HCT116 (cell line): ENCODE measurements around the gene SBF2. TPM values are rescaled to one million over a fixed set of nuclear protein-coding genes. Genes with fewer than 3 reads are reported as not detected.
A peak's percentile ranks its signal among the peaks of the same experiment; 100 is the strongest.

Experiments used
- ATAC-seq: fragments of 200-7000 bp; cut with Tn5 transposase; 2 replicates; pipeline ENCODE4 v1.9.1; 2020; ENCODE audit warnings: mild to moderate bottlenecking, moderate library complexity
- BruUV-seq: library from RNA; stranded (reverse); fragments of 400-500 nt; replicated peaks from 2 replicates; lab custom pipeline; 2021; lab: Mats Ljungman, UMichigan
- CTCF ChIA-PET: fragments of 300-600 bp; sonication (Branson Sonifier 250); formaldehyde crosslinking; loops from one replicate; lab custom pipeline; 2021; ENCODE audit warnings: antibody characterized with exemption; lab: Charles Lee
- POLR2A ChIA-PET: fragments of 300-600, 350-600 bp; sonication (Branson Sonifier 250); formaldehyde crosslinking; loops from one replicate; lab custom pipeline; 2021; ENCODE audit warnings: antibody characterized with exemption; lab: Charles Lee
- RAD21 ChIA-PET, 2 experiments: fragments of 300-600 bp; sonication (Branson Sonifier 250); formaldehyde crosslinking; loops; one replicate each; lab custom pipeline; 2023; ENCODE audit warnings: low total read pairs in 2 of 2; ENCODE audit not compliant: uncharacterized antibody in 2 of 2, unreplicated experiment in 2 of 2, low non-redundant PET in 1 of 2; lab: Charles Lee
- DNase-seq: peaks from one replicate; pipeline ENCODE4 v3.0.0-alpha.2; 2010; ENCODE audit warnings: low read depth, low spot score
- H2AFZ ChIP-seq: fragments of 200-600 bp; shearing (Covaris generic), sonication (generic); 2 replicates; pipeline ENCODE4 v1.6.1; 2017; ENCODE audit warnings: low read depth, mixed run types, mixed read lengths, antibody characterized with exemption, low read length; ENCODE audit not compliant: poor library complexity, severe bottlenecking
- H3K27ac ChIP-seq: 2 replicates; pipeline ENCODE4 v1.5.1; 2012; ENCODE audit warnings: low read depth, low read length
- H3K27me3 ChIP-seq: fragments of 200-600 bp; sonication (generic); 2 replicates; pipeline ENCODE4 v1.6.1; 2016; ENCODE audit warnings: mixed run types, low read length, mixed read lengths; ENCODE audit not compliant: insufficient read depth
- H3K36me3 ChIP-seq, 2 experiments: fragments of 200-500 bp in 1 of 2; fragments of 200-600 bp in 1 of 2; sonication (Bioruptor generic) in 1 of 2; sonication (generic) in 1 of 2; 2 replicates each; pipeline versions ENCODE4 v1.5.1 to v1.6.1; 2014 to 2016; ENCODE audit warnings: low read length in 2 of 2, inconsistent platforms in 1 of 2, mixed read lengths in 1 of 2, mixed run types in 1 of 2; ENCODE audit not compliant: insufficient read depth in 2 of 2, control insufficient read depth in 1 of 2
- H3K4me1 ChIP-seq, 2 experiments: fragments of 200-600 bp in 1 of 2; sonication (generic) in 1 of 2; 2 replicates each; pipeline versions ENCODE4 v1.5.1 to v1.6.1; 2012 to 2017; ENCODE audit warnings: low read length in 2 of 2, inconsistent platforms in 1 of 2, mild to moderate bottlenecking in 1 of 2, mixed read lengths in 1 of 2, mixed run types in 1 of 2, moderate library complexity in 1 of 2; ENCODE audit not compliant: insufficient read depth in 2 of 2, control insufficient read depth in 1 of 2
- H3K4me2 ChIP-seq: fragments of 200-600 bp; sonication (generic); 2 replicates; pipeline ENCODE4 v1.6.1; 2017; ENCODE audit warnings: mixed run types, low read length, mixed read lengths
- H3K4me3 ChIP-seq, 2 experiments: fragments of 200-600 bp in 1 of 2; sonication (generic) in 1 of 2; replicated peaks in 1 of 2; 2 replicates each; pipeline ENCODE4 v1.5.1; 2011 to 2016; ENCODE audit warnings: low read length in 2 of 2, control low read depth in 1 of 2, low read depth in 1 of 2, mild to moderate bottlenecking in 1 of 2, mixed read lengths in 1 of 2, mixed run types in 1 of 2
- H3K79me2 ChIP-seq: fragments of 200-600 bp; sonication (generic); 2 replicates; pipeline ENCODE4 v1.6.1; 2017; ENCODE audit warnings: mild to moderate bottlenecking, mixed run types, low read length, moderate library complexity, mixed read lengths; ENCODE audit not compliant: insufficient read depth
- H3K9ac ChIP-seq: fragments of 200-600 bp; sonication (generic); 2 replicates; pipeline ENCODE4 v1.6.1; 2016; ENCODE audit warnings: low read length, mixed read lengths
- H3K9me2 ChIP-seq: fragments of 200-600 bp; sonication (generic), shearing (Covaris generic); 2 replicates; pipeline ENCODE4 v1.6.1; 2017; ENCODE audit warnings: mixed run types, mild to moderate bottlenecking, moderate library complexity; ENCODE audit not compliant: insufficient read depth
- H3K9me3 ChIP-seq, 2 experiments: fragments of 200-500 bp in 1 of 2; fragments of 200-600 bp in 1 of 2; sonication (Bioruptor generic) in 1 of 2; sonication (generic) in 1 of 2; 2 replicates each; pipeline ENCODE4 v1.6.1; 2014 to 2017; ENCODE audit warnings: low read length in 2 of 2, mixed read lengths in 2 of 2, inconsistent platforms in 1 of 2, low read depth in 1 of 2, mild to moderate bottlenecking in 1 of 2, mixed run types in 1 of 2, moderate library complexity in 1 of 2; ENCODE audit not compliant: control insufficient read depth in 1 of 2, insufficient read depth in 1 of 2
- H4K20me1 ChIP-seq: fragments of 200-600 bp; sonication (generic), shearing (Covaris generic); 2 replicates; pipeline ENCODE4 v1.6.1; 2017; ENCODE audit warnings: mixed run types, mild to moderate bottlenecking, moderate library complexity; ENCODE audit not compliant: insufficient read depth
- CBX3 ChIP-seq: IDR thresholded peaks from 2 replicates; pipeline ENCODE4 v1.6.1; 2012; ENCODE audit warnings: low read depth
- CEBPB ChIP-seq: IDR thresholded peaks from 2 replicates; pipeline ENCODE4 v1.6.1; 2012; ENCODE audit warnings: low read depth
- CTCF ChIP-seq, 3 experiments: fragments of 200-600 bp in 1 of 3; sonication (generic) in 1 of 3; IDR thresholded peaks in 2 of 3; conservative IDR thresholded peaks in 1 of 3; 2 replicates each; pipeline ENCODE4 v1.5.1; 2012 to 2017; ENCODE audit warnings: low read depth in 2 of 3, low read length in 2 of 3, antibody characterized with exemption in 1 of 3, borderline replicate concordance in 1 of 3, control low read depth in 1 of 3, mild to moderate bottlenecking in 1 of 3, mixed read lengths in 1 of 3, mixed run types in 1 of 3, moderate library complexity in 1 of 3; ENCODE audit not compliant: insufficient read depth in 1 of 3
- FOSL1 ChIP-seq: IDR thresholded peaks from 2 replicates; pipeline ENCODE4 v1.6.1; 2012; ENCODE audit warnings: low read depth
- JUND ChIP-seq: IDR thresholded peaks from 2 replicates; pipeline ENCODE4 v1.6.1; 2012
- MAX ChIP-seq: IDR thresholded peaks from 2 replicates; pipeline ENCODE4 v1.6.1; 2012
- SIN3A ChIP-seq: IDR thresholded peaks from 2 replicates; pipeline ENCODE4 v1.6.1; 2012; ENCODE audit warnings: low read depth
- SP1 ChIP-seq: IDR thresholded peaks from 2 replicates; pipeline ENCODE4 v1.6.1; 2012; ENCODE audit warnings: low read depth
- SRF ChIP-seq: IDR thresholded peaks from 2 replicates; pipeline ENCODE4 v1.6.1; 2012; ENCODE audit warnings: low read depth
- YY1 ChIP-seq: IDR thresholded peaks from 2 replicates; pipeline ENCODE4 v1.6.1; 2011; ENCODE audit warnings: low read length, low read depth, moderate library complexity, mild to moderate bottlenecking; ENCODE audit not compliant: insufficient replicate concordance; ENCODE audit errors: extremely low read depth
- ZFX ChIP-seq: fragments of 450-650 bp; IDR thresholded peaks from 2 replicates; pipeline ENCODE4 v1.6.1; 2017
- intact Hi-C: fragments of 100-400 bp; cut with micrococcal nuclease; formaldehyde crosslinking; loops from 2 replicates; pipeline ENCODE4 v1.10.0; 2022
- total RNA-seq: library from RNA; stranded (reverse); gene quantifications from one replicate; pipeline ENCODE4 v1.2.1, GENCODE V29; 2021; ENCODE audit not compliant: unreplicated experiment

Gene SBF2
- total RNA-seq, 1 experiment from 2014 or later: 35.0 TPM

- peak; percentile 99 for ATAC-seq
- peak; percentile 78 for TF ChIP-seq FOSL1
- no peak for TF ChIP-seq ZFX
- TF ChIP-seq CTCF (IDR thresholded peaks at IDR 0.05 in 2 of 3, conservative IDR thresholded peaks at IDR 0.05 in 1 of 3; ENCODE audit: borderline replicate concordance in 1 of 3, insufficient read depth in 1 of 3, low read depth in 2 of 3, low read length in 2 of 3): no peak
- TF ChIP-seq YY1: no peak
- peak; percentile 78 for TF ChIP-seq JUND
- TF ChIP-seq MAX: no peak
- TF ChIP-seq SIN3A: peak; percentile 41; the same call in 1 of the 2 replicates
- peak; percentile 72; the same call in 1 of the 2 replicates for TF ChIP-seq CBX3
- peak; percentile 48 for TF ChIP-seq SP1
- 0 out of 2 replicates have a peak, but pooled peaks have one; percentile 30 for TF ChIP-seq SRF
- TF ChIP-seq CEBPB: peak; percentile 42; the same call in 1 of the 2 replicates
- Histone ChIP-seq H3K4me1 (peaks cover 12 to 20% of the 10 kb centered on the region in 2 experiments; a peak in 3 of 4 replicates), H2AFZ (no peak overlapping the region), H3K27me3 (no peaks in the 10 kb centered on the region), H3K36me3 (no peaks in the 10 kb centered on the region), H3K9ac (peak overlapping the region; percentile 21), H3K4me2 (peak overlapping the region; percentile 64), H4K20me1 (no peaks in the 10 kb centered on the region), H3K79me2 (no peaks in the 10 kb centered on the region), H3K27ac (peak overlapping the region; percentile 44; the same call in 1 of the 2 replicates), H3K9me2 (no peaks in the 10 kb centered on the region; the same call in 1 of the 2 replicates), H3K4me3 (peak overlapping the region in 1 of 2 experiments; percentile 26; a peak in 2 of 4 replicates), H3K9me3 (no peaks in the 10 kb centered on the region)
- peak; percentile 77 for DNase-seq
- no TSS peak for BruUV-seq
- ChIA-PET POLR2A (interaction anchor here (0.6 kb wide), 1 partner anchor 155 kb away, joined by 3 read pairs; no protein-coding TSS in a partner anchor), CTCF (interaction anchor here (1.2 to 1.4 kb wide), 2 partner anchors 244 to 260 kb away, joined by 4 read pairs; no protein-coding TSS in a partner anchor), RAD21 (no interaction called here)
- intact Hi-C loops: no loop called here
Observed at GRCh38 chr11:10122326-10123197, 171.5 kb downstream of the SBF2 start.
